ENCODE data around the gene KCNC4. TPM values are rescaled to one million over a fixed set of nuclear protein-coding genes. Genes with fewer than 3 reads are reported as not detected.
A peak's percentile ranks its signal among the peaks of the same experiment; 100 is the strongest.

The KCNC4 gene
- total RNA-seq, 1 donor: 1.4 TPM

DNA sequence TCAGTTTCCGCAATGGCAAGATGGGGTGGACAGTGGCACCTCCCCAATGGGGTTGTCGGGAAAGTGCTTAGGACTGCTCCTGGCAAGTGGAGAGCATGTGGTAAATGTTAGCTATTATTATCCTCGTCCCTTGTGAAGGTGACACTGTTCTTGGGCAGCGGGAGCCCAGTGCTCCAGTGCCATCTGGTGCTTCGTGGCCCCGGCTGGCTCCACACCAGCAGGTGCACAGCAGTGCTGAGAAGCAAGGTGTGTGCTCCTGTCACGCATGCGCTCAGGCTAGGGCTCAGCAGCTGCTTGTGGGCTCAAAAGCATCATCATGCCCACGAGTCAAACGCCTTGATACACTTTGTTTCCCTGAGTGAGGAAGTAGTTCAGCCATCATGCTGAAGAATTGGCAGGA, 24.9 kb upstream of the KCNC4 start:
- peaks cover 12% of the 10 kb centered on the region for H3K27me3 ChIP-seq (ENCODE audit: insufficient read depth, low read length)
- TF ChIP-seq, protein P1, sequence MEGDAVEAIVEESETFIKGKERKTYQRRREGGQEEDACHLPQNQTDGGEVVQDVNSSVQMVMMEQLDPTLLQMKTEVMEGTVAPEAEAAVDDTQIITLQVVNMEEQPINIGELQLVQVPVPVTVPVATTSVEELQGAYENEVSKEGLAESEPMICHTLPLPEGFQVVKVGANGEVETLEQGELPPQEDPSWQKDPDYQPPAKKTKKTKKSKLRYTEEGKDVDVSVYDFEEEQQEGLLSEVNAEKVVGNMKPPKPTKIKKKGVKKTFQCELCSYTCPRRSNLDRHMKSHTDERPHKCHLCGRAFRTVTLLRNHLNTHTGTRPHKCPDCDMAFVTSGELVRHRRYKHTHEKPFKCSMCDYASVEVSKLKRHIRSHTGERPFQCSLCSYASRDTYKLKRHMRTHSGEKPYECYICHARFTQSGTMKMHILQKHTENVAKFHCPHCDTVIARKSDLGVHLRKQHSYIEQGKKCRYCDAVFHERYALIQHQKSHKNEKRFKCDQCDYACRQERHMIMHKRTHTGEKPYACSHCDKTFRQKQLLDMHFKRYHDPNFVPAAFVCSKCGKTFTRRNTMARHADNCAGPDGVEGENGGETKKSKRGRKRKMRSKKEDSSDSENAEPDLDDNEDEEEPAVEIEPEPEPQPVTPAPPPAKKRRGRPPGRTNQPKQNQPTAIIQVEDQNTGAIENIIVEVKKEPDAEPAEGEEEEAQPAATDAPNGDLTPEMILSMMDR (IDR thresholded peaks at IDR 0.05; ENCODE audit: extremely low read depth, low read depth, low read length): no peak
- no peaks in the 10 kb centered on the region for H3K9me3 ChIP-seq (ENCODE audit: low read depth, low read length)

DNA sequence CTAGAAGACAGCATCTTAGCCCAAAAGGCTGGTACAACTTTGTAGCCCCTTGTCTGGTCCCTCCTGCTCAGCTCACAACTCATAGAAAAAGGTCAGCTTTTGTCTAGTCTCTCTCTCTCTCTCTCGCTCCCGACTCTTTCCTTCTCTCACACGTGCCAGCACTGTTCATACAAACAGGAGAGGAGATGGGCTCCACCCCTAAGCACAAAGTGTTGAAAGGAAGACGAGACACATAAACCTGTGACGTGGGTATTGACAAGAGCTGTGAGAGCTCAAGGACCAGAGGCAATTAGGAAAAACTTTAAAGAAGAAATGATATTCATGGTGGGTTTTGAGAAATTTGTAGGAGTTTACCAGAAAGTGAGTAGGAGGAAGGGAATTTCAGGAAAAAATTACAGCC, 23.6 kb upstream of the KCNC4 start:
- peaks cover 17% of the 10 kb centered on the region for H3K4me1 ChIP-seq (ENCODE audit: insufficient read depth, low read length)
- no peak overlapping the region for H2AFZ ChIP-seq (ENCODE audit: low read length)
- no peaks in the 10 kb centered on the region for H3K79me2 ChIP-seq (ENCODE audit: insufficient read depth, low read length)
- H3K9me3 ChIP-seq (ENCODE audit: low read depth, low read length): no peaks in the 10 kb centered on the region
- H3K4me2 ChIP-seq (ENCODE audit: insufficient read depth, low read length): no peak overlapping the region
- H3K36me3 ChIP-seq (ENCODE audit: insufficient read depth, low read length): no peaks in the 10 kb centered on the region
- H3K27me3 ChIP-seq (ENCODE audit: insufficient read depth, low read length): peaks cover 12% of the 10 kb centered on the region
- H3K4me3 ChIP-seq (ENCODE audit: insufficient read depth, low read length): no peak overlapping the region
- H4K20me1 ChIP-seq (ENCODE audit: insufficient read depth, low read length): no peaks in the 10 kb centered on the region
- peak; percentile 83 for DNase-seq (ENCODE audit: insufficient read length, low spot score, missing footprints)
- no peak overlapping the region for H3K27ac ChIP-seq (ENCODE audit: low read depth, low read length)
- TF ChIP-seq, protein P1 (IDR thresholded peaks at IDR 0.05; ENCODE audit: extremely low read depth, low read depth, low read length): no peak

More for the DNA sequence above, 24.9 kb upstream of the KCNC4 start:
- Histone ChIP-seq H2AFZ (ENCODE audit: low read length) (no peak overlapping the region), H4K20me1 (ENCODE audit: insufficient read depth, low read length) (no peaks in the 10 kb centered on the region), H3K4me2 (ENCODE audit: insufficient read depth, low read length) (no peak overlapping the region), H3K4me3 (ENCODE audit: insufficient read depth, low read length) (no peak overlapping the region), H3K79me2 (ENCODE audit: insufficient read depth, low read length) (no peaks in the 10 kb centered on the region), H3K4me1 (ENCODE audit: insufficient read depth, low read length) (peaks cover 17% of the 10 kb centered on the region), H3K27ac (ENCODE audit: low read depth, low read length) (no peak overlapping the region), H3K36me3 (ENCODE audit: insufficient read depth, low read length) (no peaks in the 10 kb centered on the region)
- peak; percentile 35 for DNase-seq (ENCODE audit: insufficient read length, low spot score, missing footprints)

DNA sequence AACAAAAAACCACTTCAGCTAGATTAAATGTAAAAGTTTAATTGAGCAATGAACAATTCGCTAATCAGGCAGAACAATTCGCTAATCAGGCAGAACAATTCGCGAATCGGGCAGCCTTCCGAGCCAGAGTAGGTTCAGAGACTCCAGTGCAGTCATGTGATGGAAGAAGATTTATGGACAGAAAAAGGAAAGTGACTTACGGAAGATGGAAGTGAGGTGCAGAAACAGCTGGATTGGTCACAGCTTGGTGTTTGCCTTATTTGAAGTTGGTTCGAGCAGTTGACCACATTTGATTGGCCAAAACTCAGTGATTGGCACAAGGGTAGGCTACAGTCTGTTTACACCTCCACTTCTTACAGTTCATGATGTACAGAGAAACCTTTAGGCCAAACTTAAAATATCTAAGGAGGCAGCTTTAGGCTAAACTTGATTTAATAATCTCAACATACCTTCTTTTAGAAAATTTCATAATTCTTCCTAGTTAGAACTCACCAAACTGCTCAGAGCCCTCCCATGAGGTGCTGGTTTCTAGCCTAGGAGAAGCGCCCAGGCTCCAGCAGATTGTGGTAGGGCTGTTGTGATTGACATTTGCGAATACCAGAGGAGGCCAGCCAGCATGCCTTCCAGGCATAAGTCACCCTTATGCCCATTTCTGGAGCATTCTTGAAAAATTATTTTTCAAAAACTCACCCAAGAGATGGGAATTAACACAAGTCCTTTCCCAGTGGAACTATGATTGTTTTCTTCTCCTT, 22.8 kb upstream of the KCNC4 start:
- Histone ChIP-seq H3K27me3 (ENCODE audit: insufficient read depth, low read length) (peaks cover 7% of the 10 kb centered on the region), H3K4me2 (ENCODE audit: insufficient read depth, low read length) (peak overlapping the region; percentile 38), H3K79me2 (ENCODE audit: insufficient read depth, low read length) (no peaks in the 10 kb centered on the region), H3K9me3 (ENCODE audit: low read depth, low read length) (no peaks in the 10 kb centered on the region), H4K20me1 (ENCODE audit: insufficient read depth, low read length) (no peaks in the 10 kb centered on the region), H3K4me3 (ENCODE audit: insufficient read depth, low read length) (no peak overlapping the region), H3K36me3 (ENCODE audit: insufficient read depth, low read length) (no peaks in the 10 kb centered on the region), H3K4me1 (ENCODE audit: insufficient read depth, low read length) (peaks cover 17% of the 10 kb centered on the region), H3K27ac (ENCODE audit: low read depth, low read length) (no peak overlapping the region), H2AFZ (ENCODE audit: low read length) (peak overlapping the region; percentile 12)
- DNase-seq (ENCODE audit: insufficient read length, low spot score, missing footprints): peak; percentile 94
- TF ChIP-seq, protein P1 (IDR thresholded peaks at IDR 0.05; ENCODE audit: extremely low read depth, low read depth, low read length): no peak

DNA sequence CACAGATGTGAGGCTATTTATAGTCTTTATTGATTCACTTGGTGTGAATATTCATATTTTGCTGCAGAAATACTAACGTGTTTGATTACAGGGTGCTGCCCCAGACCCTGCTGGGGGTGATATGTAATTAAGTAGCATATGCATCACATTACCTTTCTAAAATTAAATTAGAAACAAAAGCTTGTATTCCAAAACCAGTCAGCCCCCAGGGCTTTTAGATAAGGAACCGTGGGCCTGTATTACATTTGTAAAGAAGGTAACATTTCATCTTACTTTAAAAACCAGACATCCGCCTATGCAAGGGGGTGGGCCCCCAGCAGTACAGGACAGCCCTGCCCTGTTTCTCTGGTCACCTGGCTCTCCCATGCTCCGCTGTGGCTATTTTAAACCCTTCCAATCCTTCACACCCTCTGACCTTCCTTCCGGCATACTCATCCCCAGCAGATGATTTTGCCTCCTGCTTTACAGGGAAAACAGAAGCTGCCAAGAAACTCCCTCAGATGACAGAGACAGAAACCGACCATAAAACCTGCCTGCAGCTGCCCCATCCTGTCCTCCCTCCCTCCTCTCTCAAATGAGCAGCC, 22.0 kb upstream of the KCNC4 start:
- Histone ChIP-seq H3K79me2 (ENCODE audit: insufficient read depth, low read length) (no peaks in the 10 kb centered on the region), H4K20me1 (ENCODE audit: insufficient read depth, low read length) (no peaks in the 10 kb centered on the region), H3K27ac (ENCODE audit: low read depth, low read length) (no peak overlapping the region), H3K4me2 (ENCODE audit: insufficient read depth, low read length) (no peak overlapping the region), H3K4me3 (ENCODE audit: insufficient read depth, low read length) (no peak overlapping the region), H3K27me3 (ENCODE audit: insufficient read depth, low read length) (peaks cover 4% of the 10 kb centered on the region), H3K36me3 (ENCODE audit: insufficient read depth, low read length) (no peaks in the 10 kb centered on the region), H3K9me3 (ENCODE audit: low read depth, low read length) (no peaks in the 10 kb centered on the region), H3K4me1 (ENCODE audit: insufficient read depth, low read length) (peaks cover 17% of the 10 kb centered on the region), H2AFZ (ENCODE audit: low read length) (no peak overlapping the region)
- TF ChIP-seq, protein P1 (IDR thresholded peaks at IDR 0.05; ENCODE audit: extremely low read depth, low read depth, low read length): no peak
- DNase-seq (ENCODE audit: insufficient read length, low spot score, missing footprints): peak; percentile 94
